ENCODE data around the gene DNAJA4.

- TF ChIP-seq, protein P1, sequence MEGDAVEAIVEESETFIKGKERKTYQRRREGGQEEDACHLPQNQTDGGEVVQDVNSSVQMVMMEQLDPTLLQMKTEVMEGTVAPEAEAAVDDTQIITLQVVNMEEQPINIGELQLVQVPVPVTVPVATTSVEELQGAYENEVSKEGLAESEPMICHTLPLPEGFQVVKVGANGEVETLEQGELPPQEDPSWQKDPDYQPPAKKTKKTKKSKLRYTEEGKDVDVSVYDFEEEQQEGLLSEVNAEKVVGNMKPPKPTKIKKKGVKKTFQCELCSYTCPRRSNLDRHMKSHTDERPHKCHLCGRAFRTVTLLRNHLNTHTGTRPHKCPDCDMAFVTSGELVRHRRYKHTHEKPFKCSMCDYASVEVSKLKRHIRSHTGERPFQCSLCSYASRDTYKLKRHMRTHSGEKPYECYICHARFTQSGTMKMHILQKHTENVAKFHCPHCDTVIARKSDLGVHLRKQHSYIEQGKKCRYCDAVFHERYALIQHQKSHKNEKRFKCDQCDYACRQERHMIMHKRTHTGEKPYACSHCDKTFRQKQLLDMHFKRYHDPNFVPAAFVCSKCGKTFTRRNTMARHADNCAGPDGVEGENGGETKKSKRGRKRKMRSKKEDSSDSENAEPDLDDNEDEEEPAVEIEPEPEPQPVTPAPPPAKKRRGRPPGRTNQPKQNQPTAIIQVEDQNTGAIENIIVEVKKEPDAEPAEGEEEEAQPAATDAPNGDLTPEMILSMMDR (IDR thresholded peaks at IDR 0.05) = no peak
- no peak for TF ChIP-seq POLR2AphosphoS5 (IDR thresholded peaks at IDR 0.05)
These were observed 41.5 kb upstream of the DNAJA4 start for GRCh38 chr15:78222745-78223395.

All from stomach (tissue), 4 donors.